ENCODE results near the gene FOXP4.

FOXP4 gene

GRCh38 chr6:41555326-41556300 is 9.4 kb downstream of the FOXP4 start:
- DNase-seq (ENCODE audit: low spot score), result no peak

DNA sequence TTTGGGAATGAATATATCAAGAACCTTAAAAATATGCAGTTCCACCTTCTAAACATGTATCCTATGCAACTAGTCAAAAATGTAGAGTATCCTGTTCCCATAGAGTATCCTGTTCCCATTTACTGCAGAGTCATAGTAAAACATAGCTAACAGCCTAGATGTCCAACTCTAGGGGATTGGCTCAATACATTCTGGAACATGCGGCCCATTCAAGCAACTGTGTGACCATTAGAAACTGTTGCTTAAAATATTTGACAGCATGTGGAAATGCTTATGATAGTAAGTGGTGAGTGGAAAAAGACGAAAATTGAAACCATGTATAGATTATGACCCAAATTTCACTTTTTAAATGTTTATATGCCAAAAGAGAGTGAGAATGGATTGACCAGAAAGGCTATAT is 11.2 kb downstream of the FOXP4 start:
- DNase-seq (ENCODE audit: low spot score), result no peak
- TF ChIP-seq CTCF (IDR thresholded peaks at IDR 0.05; ENCODE audit: extremely low read depth, missing control alignments), result no peak

More at GRCh38 chr6:41555326-41556300, 9.4 kb downstream of the FOXP4 start:
- no peak for TF ChIP-seq CTCF (IDR thresholded peaks at IDR 0.05; ENCODE audit: extremely low read depth, missing control alignments)

GRCh38 chr6:41558033-41558807 is 12.0 kb downstream of the FOXP4 start:
- TF ChIP-seq CTCF (IDR thresholded peaks at IDR 0.05; ENCODE audit: extremely low read depth, missing control alignments), result no peak
- DNase-seq (ENCODE audit: low spot score), result no peak

- TF ChIP-seq CTCF (IDR thresholded peaks at IDR 0.05; ENCODE audit: extremely low read depth, missing control alignments), result no peak
- no peak for DNase-seq (ENCODE audit: low spot score)
These were observed 13.7 kb downstream of the FOXP4 start for GRCh38 chr6:41559655-41560427.

DNA sequence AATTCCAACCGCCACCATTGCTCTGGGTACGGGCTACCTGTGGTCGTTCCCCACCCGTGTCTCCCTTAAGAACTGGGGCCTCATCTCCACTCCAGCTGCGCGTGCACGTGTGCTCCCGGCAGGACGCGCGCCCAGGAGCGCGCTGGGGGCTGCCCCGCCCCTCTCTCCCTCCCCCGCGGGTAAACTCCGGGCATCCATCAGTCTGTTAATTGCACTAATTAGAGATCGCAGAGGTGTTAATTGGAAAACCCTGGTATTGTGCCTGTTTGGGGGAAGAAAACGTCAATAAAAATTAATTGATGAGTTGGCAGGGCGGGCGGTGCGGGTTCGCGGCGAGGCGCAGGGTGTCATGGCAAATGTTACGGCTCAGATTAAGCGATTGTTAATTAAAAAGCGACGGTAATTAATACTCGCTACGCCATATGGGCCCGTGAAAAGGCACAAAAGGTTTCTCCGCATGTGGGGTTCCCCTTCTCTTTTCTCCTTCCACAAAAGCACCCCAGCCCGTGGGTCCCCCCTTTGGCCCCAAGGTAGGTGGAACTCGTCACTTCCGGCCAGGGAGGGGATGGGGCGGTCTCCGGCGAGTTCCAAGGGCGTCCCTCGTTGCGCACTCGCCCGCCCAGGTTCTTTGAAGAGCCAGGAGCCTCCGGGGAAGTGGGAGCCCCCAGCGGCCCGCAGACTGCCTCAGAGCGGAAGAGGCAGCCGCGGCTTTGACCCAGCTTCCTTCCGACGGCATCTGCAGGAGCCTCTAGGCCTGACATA is 14.4 kb downstream of the FOXP4 start:
- no peak for TF ChIP-seq CTCF (IDR thresholded peaks at IDR 0.05; ENCODE audit: extremely low read depth, missing control alignments)
- peak; percentile 89 for DNase-seq (ENCODE audit: low spot score)

DNA sequence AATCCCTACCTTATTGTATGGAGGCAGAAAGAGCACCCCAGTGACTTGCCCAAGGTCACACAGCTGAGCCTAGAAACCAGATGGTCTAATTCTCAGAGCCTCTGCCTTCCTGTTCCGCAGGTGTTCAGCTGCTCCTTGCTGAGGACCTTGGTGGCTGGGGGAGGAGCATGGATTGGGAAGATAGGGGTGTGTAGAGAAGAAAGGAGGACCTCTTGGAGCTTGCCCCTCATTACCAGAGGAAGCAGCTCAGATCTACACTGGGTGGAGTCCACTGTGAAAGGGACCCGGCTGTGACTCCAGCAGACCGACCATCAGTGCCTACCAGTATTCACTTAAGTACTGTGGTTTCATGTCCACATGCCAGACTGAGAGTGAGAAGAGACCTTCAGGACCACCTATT is 15.2 kb downstream of the FOXP4 start:
- DNase-seq (ENCODE audit: low spot score), result no peak
- TF ChIP-seq CTCF (IDR thresholded peaks at IDR 0.05; ENCODE audit: extremely low read depth, missing control alignments), result no peak

Data from GM20000 (cell line).